Kidney (tissue), 14 donors: ENCODE results near the gene OBSCN. TPM values are rescaled to one million over a fixed set of nuclear protein-coding genes. Genes with fewer than 3 reads are reported as not detected.

Experiments used
- DNase-seq, 5 donors: peaks; one replicate each; pipeline ENCODE4 v3.0.0-alpha.2; 2013 to 2020
- FAIRE-seq: peaks from 2 replicates; lab custom pipeline; 2012; peaks lifted over from hg19 to GRCh38; lab: Jason Lieb, UNC
- H3K27ac ChIP-seq, 2 donors: one replicate each; pipeline ENCODE4 v1.7.0; 2013; ENCODE audit warnings: low read depth in 2 of 2, low read length in 2 of 2, inconsistent platforms in 1 of 2
- H3K27me3 ChIP-seq: one replicate; pipeline ENCODE4 v1.7.1; 2013; ENCODE audit warnings: low read length, inconsistent platforms; ENCODE audit not compliant: control insufficient read depth, insufficient read depth
- H3K36me3 ChIP-seq, 3 donors: one replicate each; pipeline versions ENCODE4 v1.7.0 to v1.7.1; 2013; ENCODE audit warnings: low read length in 3 of 3, control low read depth in 1 of 3, inconsistent platforms in 1 of 3; ENCODE audit not compliant: insufficient read depth in 3 of 3, control insufficient read depth in 2 of 3
- H3K4me1 ChIP-seq, 3 donors: one replicate each; pipeline versions ENCODE4 v1.7.0 to v1.7.1; 2013; ENCODE audit warnings: low read length in 3 of 3, inconsistent platforms in 1 of 3, low read depth in 1 of 3; ENCODE audit not compliant: control insufficient read depth in 2 of 3, insufficient read depth in 2 of 3
- H3K4me3 ChIP-seq, 3 donors: one replicate each; pipeline versions ENCODE4 v1.7.0 to v1.8.1; 2013; ENCODE audit warnings: low read length in 3 of 3, control low read depth in 1 of 3, inconsistent platforms in 1 of 3
- H3K9ac ChIP-seq, 3 donors: one replicate each; pipeline versions ENCODE4 v1.7.0 to v1.7.1; 2013; ENCODE audit warnings: low read length in 3 of 3, control low read depth in 1 of 3, inconsistent platforms in 1 of 3
- H3K9me3 ChIP-seq, 3 donors: one replicate each; pipeline versions ENCODE4 v1.7.0 to v1.7.1; 2013; ENCODE audit warnings: low read length in 3 of 3, control low read depth in 1 of 3, inconsistent platforms in 1 of 3; ENCODE audit not compliant: control insufficient read depth in 2 of 3, insufficient read depth in 1 of 3
- intact Hi-C: fragments of 100-400 bp; cut with DNase I; formaldehyde crosslinking; loops from one replicate; pipeline ENCODE4 v1.11.1; 2022
- polyA plus RNA-seq: library from polyadenylated mRNA; stranded (reverse); fragments of 350-450 nt; fragmentation: Illumina TruSeq; extraction: RNeasy Lipid Tissue Mini Kit (QIAGEN cat#74804); gene quantifications from one replicate; pipeline ENCODE4 v1.2.3, GENCODE V29; 2014; ENCODE audit warnings: low read depth, low replicate concordance; ENCODE audit not compliant: insufficient read depth
- total RNA-seq: library from RNA; stranded (reverse); fragmentation: NEBNext Ultra II Directional; extraction: Animal tissue kit (Norgen Biotek cat#: 25700); gene quantifications from one replicate; pipeline ENCODE4 v1.2.1, GENCODE V29; 2021
- TF ChIP-seq, protein P1 (sequence below): IDR thresholded peaks from 3 replicates; pipeline ENCODE4 v1.5.1; 2012; ENCODE audit warnings: mild to moderate bottlenecking, moderate library complexity, borderline replicate concordance; ENCODE audit not compliant: insufficient read depth; ENCODE audit errors: extremely low read depth
- donor health status: control.
- donor health status: control.
- donor health status: control.
- donor health status: control.
- donor health status: control.
- donor health status: DM: yes; HTN: yes; CAD: no.
- donor health status: Normal renal cell carcinoma (clear cell type).

The OBSCN gene
- total and polyA plus RNA-seq, 2 donors from 2014 or later, result 14.5 to 30.0 TPM

DNA sequence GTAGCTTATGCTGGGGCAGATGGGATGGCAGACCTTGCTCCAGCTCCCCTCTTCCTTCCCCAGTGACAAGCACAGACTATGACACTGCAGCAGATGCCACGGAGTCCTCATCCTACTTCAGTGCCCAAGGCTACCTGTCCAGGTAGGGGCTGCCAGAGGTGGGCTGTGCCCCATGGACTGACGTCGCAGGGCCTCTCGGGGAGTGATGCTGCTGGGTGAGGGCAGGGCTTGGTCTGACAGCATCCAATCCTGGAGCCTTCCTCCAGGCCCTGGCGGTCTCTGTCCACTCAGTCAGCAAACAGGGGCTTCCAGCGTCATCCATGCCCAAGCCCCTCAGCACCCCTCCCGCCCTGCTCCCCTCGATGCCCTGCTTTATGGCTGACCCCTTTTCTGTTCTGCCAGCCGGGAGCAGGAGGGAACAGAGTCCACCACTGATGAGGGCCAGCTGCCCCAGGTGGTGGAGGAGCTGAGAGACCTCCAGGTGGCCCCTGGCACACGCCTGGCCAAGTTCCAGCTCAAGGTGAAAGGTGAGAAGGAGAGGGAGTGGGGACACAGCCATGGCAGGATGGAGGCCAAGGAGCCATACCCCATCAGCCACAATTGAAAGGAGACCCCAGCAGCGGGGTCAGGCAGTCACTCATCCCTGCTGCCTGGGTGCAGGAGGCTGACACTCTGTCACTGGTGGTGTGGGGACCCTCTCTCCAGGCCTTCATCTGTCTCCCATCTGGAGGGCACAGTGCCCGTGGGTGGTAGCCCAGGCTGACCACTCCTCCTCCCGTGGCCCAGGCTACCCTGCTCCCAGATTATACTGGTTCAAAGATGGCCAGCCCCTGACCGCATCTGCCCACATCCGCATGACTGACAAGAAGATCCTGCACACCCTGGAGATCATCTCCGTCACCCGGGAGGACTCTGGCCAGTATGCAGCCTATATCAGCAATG, 125.2 kb downstream of the OBSCN start:
- no peaks in the 10 kb centered on the region for H3K4me1 ChIP-seq
- no peak overlapping the region for H3K27ac ChIP-seq
- DNase-seq, result peak in 2 of 5 donors; percentile 25 to 49
- H3K9ac ChIP-seq, result no peak overlapping the region
- intact Hi-C loops, result no loop called here
- H3K9me3 ChIP-seq, result no peaks in the 10 kb centered on the region
- H3K27me3 ChIP-seq, result no peaks in the 10 kb centered on the region
- no peak for FAIRE-seq
- no peak overlapping the region for H3K4me3 ChIP-seq
- H3K36me3 ChIP-seq, result peaks cover 0 to 2% (median 0%) of the 10 kb centered on the region in 3 donors
- TF ChIP-seq, protein P1, sequence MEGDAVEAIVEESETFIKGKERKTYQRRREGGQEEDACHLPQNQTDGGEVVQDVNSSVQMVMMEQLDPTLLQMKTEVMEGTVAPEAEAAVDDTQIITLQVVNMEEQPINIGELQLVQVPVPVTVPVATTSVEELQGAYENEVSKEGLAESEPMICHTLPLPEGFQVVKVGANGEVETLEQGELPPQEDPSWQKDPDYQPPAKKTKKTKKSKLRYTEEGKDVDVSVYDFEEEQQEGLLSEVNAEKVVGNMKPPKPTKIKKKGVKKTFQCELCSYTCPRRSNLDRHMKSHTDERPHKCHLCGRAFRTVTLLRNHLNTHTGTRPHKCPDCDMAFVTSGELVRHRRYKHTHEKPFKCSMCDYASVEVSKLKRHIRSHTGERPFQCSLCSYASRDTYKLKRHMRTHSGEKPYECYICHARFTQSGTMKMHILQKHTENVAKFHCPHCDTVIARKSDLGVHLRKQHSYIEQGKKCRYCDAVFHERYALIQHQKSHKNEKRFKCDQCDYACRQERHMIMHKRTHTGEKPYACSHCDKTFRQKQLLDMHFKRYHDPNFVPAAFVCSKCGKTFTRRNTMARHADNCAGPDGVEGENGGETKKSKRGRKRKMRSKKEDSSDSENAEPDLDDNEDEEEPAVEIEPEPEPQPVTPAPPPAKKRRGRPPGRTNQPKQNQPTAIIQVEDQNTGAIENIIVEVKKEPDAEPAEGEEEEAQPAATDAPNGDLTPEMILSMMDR, result no peak

DNA sequence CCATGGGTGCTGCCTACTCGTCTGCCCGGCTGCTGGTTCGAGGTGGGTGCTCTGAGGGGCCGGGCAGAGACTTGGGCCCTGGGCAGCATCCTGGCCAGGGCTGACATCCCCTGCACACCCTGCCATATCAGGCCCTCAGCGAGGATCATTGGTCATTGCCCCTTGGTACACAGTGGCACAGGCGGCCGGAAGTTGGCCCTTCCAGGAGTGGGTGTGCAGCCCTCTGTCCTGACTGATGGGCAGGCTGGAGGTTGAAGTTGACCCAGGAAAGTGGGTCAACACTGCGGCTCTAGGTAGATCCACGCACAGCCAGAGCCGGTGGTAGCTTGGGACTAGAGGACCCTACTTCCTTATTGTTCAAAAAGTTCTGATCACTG, 125.9 kb downstream of the OBSCN start:
- H3K9me3 ChIP-seq, result no peaks in the 10 kb centered on the region
- H3K36me3 ChIP-seq, result peaks cover 0 to 2% (median 0%) of the 10 kb centered on the region in 3 donors
- no peak overlapping the region for H3K27ac ChIP-seq
- no peak overlapping the region for H3K9ac ChIP-seq
- H3K27me3 ChIP-seq, result no peaks in the 10 kb centered on the region
- TF ChIP-seq, protein P1, result no peak
- intact Hi-C loops, result no loop called here
- peak in 2 of 5 donors; percentile 14 to 58 for DNase-seq
- no peaks in the 10 kb centered on the region for H3K4me1 ChIP-seq
- no peak for FAIRE-seq
- no peak overlapping the region for H3K4me3 ChIP-seq

DNA sequence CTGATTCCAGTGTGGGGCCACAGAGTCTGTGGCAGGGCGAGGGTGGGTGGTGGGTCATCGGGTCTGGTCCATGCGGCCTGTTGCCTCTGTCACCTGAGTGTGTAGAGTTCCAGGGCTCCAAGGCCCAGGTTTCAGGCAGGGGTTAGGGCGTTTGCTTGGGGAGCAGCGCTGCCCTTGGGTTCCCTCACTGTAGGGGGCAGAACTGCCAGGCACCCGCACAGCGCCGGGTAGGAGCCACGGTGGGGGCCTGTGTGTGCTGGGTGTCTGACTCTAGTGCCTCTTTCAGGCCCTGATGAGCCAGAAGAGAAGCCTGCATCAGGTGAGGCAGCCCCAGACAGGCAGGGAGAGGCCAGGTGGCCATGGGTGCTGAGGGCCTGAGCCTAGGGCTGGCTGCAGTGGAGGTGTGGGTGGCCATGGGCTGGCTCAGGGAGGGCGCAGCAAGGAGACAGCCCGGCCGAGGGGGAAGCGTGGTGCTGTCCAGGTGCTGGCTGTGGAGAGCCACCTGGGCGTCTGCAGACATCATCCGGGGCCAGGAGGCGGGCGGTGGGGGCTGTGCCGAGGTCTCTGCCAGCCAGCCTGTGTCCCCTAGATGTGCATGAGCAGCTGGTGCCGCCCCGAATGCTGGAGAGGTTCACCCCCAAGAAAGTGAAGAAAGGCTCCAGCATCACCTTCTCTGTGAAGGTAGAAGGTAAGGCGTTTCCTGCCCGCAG, 126.5 kb downstream of the OBSCN start:
- Histone ChIP-seq H3K36me3 (peaks cover 3 to 6% (median 3%) of the 10 kb centered on the region in 3 donors), H3K4me1 (no peaks in the 10 kb centered on the region), H3K4me3 (no peak overlapping the region), H3K9ac (no peak overlapping the region), H3K27ac (no peak overlapping the region), H3K9me3 (no peaks in the 10 kb centered on the region), H3K27me3 (no peaks in the 10 kb centered on the region)
- TF ChIP-seq, protein P1, result no peak
- intact Hi-C loops, result no loop called here
- no peak for FAIRE-seq
- DNase-seq, result peak in 2 of 5 donors; percentile 15 to 44
